Neural progenitor cell (in vitro differentiated cells): Measurements from ENCODE around the gene CBLC.

ENCODE experiments used
- CTCF ChIP-seq: fragments of 200-600 bp; sonication (generic); IDR thresholded peaks from 2 replicates; pipeline ENCODE4 v1.5.1; 2017; ENCODE audit warnings: antibody characterized with exemption, mild to moderate bottlenecking
- EZH2 ChIP-seq: fragments of 200-600 bp; sonication (generic); IDR thresholded peaks from 2 replicates; pipeline ENCODE4 v1.6.1; 2017; ENCODE audit warnings: antibody characterized with exemption, mild to moderate bottlenecking, moderate library complexity
- EZH2phosphoT487 ChIP-seq: fragments of 200-600 bp; sonication (generic); IDR thresholded peaks from 2 replicates; pipeline ENCODE4 v1.6.1; 2017; ENCODE audit warnings: antibody characterized with exemption

DNA sequence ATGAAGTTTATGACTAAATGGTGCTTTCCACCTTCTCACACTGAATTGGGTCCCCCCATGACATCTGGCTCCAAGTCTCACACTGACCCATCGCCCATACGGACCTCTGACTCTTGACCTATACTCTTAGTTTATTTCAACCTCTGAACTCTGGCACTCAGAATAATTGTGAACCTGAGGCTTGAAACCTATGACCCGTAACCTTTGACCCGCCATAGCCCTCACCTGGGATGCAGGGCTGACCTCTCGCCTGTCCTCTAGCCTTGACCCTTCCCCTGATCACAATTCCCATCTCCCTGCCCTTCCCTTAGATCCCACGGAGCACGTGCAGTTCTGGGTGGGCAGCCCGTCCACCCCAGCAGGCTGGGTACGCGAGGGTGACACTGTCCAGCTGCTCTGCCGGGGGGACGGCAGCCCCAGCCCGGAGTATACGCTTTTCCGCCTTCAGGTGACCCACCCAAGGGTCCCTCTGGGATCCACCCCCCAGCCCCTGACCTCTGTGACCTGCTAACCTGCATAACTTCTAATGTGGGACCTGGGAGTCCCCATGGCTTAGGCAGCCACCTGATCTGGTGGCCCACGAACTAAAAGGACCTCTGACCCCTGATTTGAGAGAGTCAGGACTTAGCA, 36.3 kb downstream of the CBLC start:
- TF ChIP-seq CTCF (no peak), EZH2 (no peak), EZH2phosphoT487 (no peak)
